Measurements from ENCODE around the gene KCNRG. TPM values are rescaled to one million over a fixed set of nuclear protein-coding genes. Genes with fewer than 3 reads are reported as not detected.

The KCNRG gene
- total RNA-seq, 1 donor from 2014 or later, result 0.32 TPM

- ATAC-seq (ENCODE audit: poor library complexity) (no peak), DNase-seq (no peak)
- intact Hi-C loops (cut with DNase I), result loop anchor here (5.0 kb wide), 2 partner anchors 83 to 913 kb away; no protein-coding TSS in a partner anchor
Observed at GRCh38 chr13:49998714-49999624, 16.3 kb upstream of the KCNRG start.

DNA sequence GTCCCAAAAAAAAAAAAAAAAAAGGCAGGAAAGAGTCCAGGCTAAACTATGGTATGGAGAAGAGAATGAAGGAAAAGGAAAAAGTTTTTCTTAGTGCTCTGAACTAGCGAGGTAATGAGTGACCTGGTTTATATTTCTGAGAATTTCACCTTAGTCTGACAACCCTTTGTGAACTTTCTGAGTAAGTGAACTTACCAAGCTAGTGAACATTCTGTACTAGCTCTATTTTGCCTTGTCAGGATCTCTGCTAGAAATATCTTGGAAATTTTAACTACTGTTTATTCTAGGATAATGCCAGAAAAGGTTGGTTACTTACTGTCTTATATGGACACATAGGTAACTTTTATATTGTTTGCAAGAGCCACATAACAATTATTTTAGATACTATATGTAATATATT lies 14.0 kb upstream of the KCNRG start:
- ATAC-seq (ENCODE audit: poor library complexity) (no peak), DNase-seq (no peak)
- intact Hi-C loops (cut with DNase I), result no loop called here

DNA sequence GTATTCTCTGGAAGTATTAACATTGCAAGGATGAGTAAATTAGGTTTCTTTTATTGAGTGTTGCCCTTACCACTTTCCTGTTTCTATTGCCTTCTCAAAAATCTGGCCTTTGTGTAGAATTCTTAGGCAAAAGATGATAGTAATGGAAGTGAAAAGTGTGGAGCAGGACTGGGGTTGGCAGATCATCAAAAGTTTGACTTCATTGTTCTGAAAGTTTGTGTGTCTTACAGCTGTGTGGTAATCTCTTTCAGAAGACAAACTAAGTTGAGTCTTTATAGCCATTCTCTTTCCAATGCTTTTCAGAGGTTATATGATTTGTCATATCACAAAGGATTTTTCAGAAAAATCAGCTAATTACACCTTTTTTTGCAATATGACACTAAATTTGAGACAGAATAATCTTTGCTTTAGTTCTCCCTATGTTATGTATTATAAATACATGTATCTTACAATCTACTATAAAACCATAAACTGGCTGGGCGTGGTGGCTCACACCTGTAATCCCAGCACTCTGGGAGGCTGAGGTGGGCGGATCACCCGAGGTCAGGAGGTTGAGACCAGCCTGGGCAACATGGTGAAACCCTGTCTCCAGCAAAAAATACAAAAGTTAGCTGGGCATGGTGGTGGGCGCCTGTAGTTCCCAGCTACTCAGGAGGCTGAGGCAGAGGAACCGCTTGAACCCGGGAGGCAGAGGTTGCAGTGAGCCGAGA lies 8.7 kb upstream of the KCNRG start:
- intact Hi-C loops (cut with DNase I), result no loop called here
- DNase-seq (no peak), ATAC-seq (ENCODE audit: poor library complexity) (no peak)

DNA sequence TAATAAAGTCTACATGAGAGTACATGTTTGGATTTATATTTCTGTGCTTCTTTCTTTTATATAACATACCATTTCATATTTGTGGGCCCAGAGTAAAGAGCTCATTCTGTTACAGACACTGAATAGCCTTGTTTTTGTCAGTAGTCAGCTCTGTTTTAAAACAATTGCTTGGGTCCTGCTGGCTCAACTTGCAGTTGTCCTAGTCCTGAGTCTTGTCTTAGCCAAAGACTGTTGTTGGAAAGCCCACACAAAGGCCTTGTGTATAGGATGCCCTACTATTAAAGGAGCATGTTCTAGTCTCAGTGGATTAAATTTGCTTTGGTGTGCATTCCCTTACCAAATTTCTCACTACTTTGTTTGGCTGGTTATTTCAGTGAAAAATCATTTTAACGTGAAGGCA lies 3.8 kb upstream of the KCNRG start:
- DNase-seq (no peak), ATAC-seq (ENCODE audit: poor library complexity) (no peak)
- intact Hi-C loops (cut with DNase I), result no loop called here

DNA sequence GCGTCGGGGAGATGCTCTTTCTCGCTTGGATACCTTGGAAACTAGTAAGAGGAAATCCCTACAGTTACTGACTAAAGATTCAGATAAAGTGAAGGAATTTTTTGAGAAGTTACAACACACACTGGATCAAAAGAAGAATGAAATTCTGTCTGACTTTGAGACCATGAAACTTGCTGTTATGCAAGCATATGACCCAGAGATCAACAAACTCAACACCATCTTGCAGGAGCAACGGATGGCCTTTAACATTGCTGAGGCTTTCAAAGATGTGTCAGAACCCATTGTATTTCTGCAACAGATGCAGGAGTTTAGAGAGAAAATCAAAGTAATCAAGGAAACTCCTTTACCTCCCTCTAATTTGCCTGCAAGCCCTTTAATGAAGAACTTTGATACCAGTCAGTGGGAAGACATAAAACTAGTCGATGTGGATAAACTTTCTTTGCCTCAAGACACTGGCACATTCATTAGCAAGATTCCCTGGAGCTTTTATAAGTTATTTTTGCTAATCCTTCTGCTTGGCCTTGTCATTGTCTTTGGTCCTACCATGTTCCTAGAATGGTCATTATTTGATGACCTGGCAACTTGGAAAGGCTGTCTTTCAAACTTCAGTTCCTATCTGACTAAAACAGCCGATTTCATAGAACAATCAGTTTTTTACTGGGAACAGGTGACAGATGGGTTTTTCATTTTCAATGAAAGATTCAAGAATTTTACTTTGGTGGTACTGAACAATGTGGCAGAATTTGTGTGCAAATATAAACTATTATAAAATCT lies 2.7 kb upstream of the KCNRG start:
- intact Hi-C loops (cut with DNase I), result no loop called here
- ATAC-seq (ENCODE audit: poor library complexity) (no peak), DNase-seq (no peak)

GRCh38 chr13:50014386-50014785 lies 858 bp upstream of the KCNRG start:
- no peak for ATAC-seq (ENCODE audit: poor library complexity)
- intact Hi-C loops (cut with DNase I), result no loop called here
- no peak for DNase-seq

- intact Hi-C loops (cut with DNase I), result no loop called here
- DNase-seq (no peak), ATAC-seq (ENCODE audit: poor library complexity) (peak; percentile 30)
Observed at GRCh38 chr13:50015750-50016149, 506 bp downstream of the KCNRG start.

GRCh38 chr13:50016444-50016843 lies 1.2 kb downstream of the KCNRG start:
- DNase-seq, result no peak
- intact Hi-C loops (cut with DNase I), result no loop called here
- no peak for ATAC-seq (ENCODE audit: poor library complexity)

- DNase-seq (no peak), ATAC-seq (ENCODE audit: poor library complexity) (peak; percentile 76)
- intact Hi-C loops (cut with DNase I), result no loop called here
Observed at GRCh38 chr13:50017819-50018218, 2.6 kb downstream of the KCNRG start.

- ATAC-seq (ENCODE audit: poor library complexity), result no peak
- intact Hi-C loops (cut with DNase I), result no loop called here
- no peak for DNase-seq
Observed at GRCh38 chr13:50025436-50025835, 10.2 kb downstream of the KCNRG start.

DNA sequence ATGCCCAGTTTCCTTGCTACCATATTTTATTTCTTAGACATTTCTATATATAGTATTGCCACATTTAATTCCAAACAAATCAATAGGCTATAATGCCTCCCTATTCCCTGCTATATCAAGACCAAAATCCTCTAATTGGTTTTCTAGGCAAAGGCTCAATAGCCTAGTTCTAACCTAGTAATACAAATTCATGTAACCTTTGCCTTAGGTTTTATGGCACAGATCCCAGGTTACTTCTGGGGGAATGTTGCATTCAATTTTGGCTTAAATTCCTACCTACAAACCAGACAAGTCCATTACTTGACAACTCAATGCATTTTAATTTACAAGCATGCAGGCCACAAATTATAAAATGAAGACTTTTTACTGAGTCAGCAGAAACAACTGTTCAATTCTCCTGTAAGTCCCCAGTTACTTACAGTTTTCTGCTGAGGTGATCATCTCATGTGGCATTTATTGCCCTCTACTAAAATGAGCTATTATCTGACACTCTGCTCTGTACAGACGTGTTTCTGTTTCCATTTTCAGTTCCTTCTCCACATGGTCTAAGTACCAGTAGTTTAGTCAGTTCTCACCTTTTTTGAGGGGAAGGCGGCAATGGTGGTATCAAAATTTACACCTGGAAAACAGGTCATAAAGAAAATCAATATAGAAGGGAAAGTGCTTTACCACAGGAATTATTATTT lies 11.7 kb downstream of the KCNRG start:
- ATAC-seq (ENCODE audit: poor library complexity), result no peak
- intact Hi-C loops (cut with DNase I), result no loop called here
- no peak for DNase-seq

GRCh38 chr13:50030315-50030714 lies 15.1 kb downstream of the KCNRG start:
- intact Hi-C loops (cut with DNase I), result no loop called here
- no peak for DNase-seq
- no peak for ATAC-seq (ENCODE audit: poor library complexity)

DNA sequence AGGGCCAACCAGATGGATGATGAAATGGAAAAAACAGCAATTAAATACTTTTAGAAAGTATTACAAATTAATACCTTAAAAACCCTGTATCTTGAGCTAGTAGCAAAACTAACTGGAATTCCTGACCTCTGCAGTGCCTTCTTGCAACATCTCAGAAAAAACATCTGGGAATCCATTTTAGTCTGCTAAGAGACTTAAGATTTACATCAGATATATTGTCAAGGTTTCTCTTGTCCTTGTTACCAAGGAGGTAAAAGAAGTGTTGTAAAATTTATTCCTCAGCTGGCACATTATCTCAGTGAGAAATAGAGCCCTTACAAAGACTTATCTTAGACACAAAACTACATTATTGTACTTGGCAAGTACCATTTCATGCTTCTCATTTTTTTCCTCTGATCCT lies 18.5 kb downstream of the KCNRG start:
- intact Hi-C loops (cut with DNase I), result no loop called here
- no peak for DNase-seq
- ATAC-seq (ENCODE audit: poor library complexity), result no peak

- no peak for ATAC-seq (ENCODE audit: poor library complexity)
- intact Hi-C loops (cut with DNase I), result no loop called here
- DNase-seq, result no peak
Observed at GRCh38 chr13:50037788-50038187, 22.5 kb downstream of the KCNRG start.

DNA sequence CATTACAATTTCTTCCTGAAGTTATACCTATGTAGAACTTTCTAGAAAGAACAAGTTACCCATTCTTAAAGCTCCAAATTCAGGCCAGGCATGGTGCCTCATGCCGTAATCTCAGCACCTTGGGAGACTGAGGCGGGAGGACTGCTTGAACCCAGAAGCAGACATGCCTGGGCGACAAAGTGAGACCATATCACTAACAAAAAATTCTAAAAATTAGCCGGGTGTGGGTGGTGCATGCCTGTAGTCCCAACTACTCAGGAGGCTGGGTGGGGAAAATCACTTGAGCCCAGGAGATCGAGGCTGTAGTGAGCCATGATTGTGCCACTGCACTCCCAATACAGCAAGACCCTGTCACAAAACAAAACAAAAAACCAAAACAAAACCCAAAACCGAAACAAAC lies 23.0 kb downstream of the KCNRG start:
- DNase-seq (no peak), ATAC-seq (ENCODE audit: poor library complexity) (no peak)
- intact Hi-C loops (cut with DNase I), result no loop called here

DNA sequence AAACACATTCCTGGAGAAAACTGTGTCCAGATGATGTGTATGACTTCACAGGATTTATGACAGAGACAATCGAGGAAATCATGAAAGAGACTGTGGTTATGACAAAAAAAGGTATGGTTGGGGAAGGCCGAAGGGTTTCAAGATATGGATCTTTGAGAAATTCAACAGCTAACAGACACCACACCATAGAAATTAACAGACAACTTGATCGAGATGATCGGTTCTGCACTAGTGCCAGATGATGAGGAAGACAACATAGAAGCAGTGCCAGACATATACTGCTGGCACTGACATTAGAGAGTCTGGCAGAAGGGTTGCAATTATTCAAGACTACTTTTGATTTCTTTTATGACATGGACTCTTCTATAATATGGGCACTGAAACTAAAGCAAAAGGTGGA lies 37.2 kb downstream of the KCNRG start:
- intact Hi-C loops (cut with DNase I), result no loop called here
- ATAC-seq (ENCODE audit: poor library complexity) (no peak), DNase-seq (no peak)

DNA sequence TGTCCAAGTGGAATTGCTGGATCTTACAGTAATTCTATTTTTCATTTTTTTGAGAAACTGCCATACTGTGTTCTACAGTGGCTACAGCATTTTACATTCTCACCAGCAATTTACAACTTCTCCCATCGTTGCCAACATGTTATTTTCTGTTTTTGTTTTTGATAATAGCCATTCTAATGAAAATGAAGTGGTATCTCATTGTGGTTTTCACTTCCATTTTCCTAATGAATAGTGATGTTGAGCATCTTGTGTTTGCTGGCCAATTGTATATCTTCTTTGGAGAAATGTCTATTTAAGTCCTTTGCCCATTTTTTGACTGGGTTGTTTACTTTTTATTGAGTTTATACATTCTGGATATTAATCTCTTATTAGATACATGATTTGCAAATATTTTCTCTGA lies 38.6 kb downstream of the KCNRG start:
- intact Hi-C loops (cut with DNase I), result no loop called here
- no peak for ATAC-seq (ENCODE audit: poor library complexity)
- DNase-seq, result no peak

DNA sequence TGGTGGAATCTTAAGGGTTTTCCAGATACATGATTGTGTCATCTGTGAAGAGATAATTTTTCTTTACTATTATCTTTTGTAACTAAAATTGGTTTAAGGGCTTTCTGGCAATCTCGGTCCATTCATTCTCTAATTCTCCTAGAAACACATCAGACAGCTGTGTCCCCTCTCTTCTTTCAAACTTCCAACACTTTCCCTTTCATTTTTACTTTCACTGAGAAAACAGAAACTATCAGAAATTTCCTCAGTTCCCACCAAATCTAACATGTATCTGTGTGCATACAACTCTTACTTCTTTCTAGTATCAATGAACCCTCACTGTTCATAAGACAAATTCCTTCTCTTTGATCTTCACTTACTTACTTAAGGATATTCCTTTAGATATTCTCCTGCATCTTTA lies 40.2 kb downstream of the KCNRG start:
- no peak for DNase-seq
- ATAC-seq (ENCODE audit: poor library complexity), result no peak
- intact Hi-C loops (cut with DNase I), result no loop called here

- intact Hi-C loops (cut with DNase I), result no loop called here
- no peak for DNase-seq
- no peak for ATAC-seq (ENCODE audit: poor library complexity)
Observed at GRCh38 chr13:50060718-50061117, 45.5 kb downstream of the KCNRG start.

Measured in Right ventricle myocardium superior (tissue), 1 donor.